ENCODE results near the gene FBN1.
A peak's percentile ranks its signal among the peaks of the same experiment; 100 is the strongest.

FBN1 gene

DNA sequence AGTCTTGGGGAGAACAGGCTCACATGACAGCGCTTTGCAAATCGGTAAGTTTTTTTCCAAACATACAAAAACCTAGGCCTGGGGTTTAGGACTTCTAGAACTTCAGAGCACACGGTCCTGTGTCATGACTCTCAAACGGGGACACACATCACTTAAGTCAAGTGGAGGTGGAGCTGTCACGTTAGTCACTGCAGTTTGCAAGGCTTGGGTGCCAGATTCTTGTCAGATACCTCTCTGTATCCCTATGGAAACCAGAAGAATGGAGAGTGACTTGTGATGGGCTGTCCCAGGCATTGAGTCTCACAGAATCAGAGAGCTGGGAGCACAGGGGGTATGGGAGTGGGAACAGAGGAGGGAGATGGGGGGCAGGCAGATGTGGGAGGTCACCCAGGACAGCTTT is 249.5 kb downstream of the FBN1 start:
- TF ChIP-seq, protein P1, sequence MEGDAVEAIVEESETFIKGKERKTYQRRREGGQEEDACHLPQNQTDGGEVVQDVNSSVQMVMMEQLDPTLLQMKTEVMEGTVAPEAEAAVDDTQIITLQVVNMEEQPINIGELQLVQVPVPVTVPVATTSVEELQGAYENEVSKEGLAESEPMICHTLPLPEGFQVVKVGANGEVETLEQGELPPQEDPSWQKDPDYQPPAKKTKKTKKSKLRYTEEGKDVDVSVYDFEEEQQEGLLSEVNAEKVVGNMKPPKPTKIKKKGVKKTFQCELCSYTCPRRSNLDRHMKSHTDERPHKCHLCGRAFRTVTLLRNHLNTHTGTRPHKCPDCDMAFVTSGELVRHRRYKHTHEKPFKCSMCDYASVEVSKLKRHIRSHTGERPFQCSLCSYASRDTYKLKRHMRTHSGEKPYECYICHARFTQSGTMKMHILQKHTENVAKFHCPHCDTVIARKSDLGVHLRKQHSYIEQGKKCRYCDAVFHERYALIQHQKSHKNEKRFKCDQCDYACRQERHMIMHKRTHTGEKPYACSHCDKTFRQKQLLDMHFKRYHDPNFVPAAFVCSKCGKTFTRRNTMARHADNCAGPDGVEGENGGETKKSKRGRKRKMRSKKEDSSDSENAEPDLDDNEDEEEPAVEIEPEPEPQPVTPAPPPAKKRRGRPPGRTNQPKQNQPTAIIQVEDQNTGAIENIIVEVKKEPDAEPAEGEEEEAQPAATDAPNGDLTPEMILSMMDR (IDR thresholded peaks at IDR 0.05; ENCODE audit: poor library complexity, severe bottlenecking) = no peak
- Histone ChIP-seq H3K27me3 (ENCODE audit: insufficient read depth, poor library complexity, severe bottlenecking) (no peaks in the 10 kb centered on the region), H3K4me1 (ENCODE audit: insufficient read depth, poor library complexity, severe bottlenecking) (peaks cover 4% of the 10 kb centered on the region), H3K36me3 (ENCODE audit: low read depth) (no peaks in the 10 kb centered on the region), H3K27ac (ENCODE audit: poor library complexity, severe bottlenecking) (no peak overlapping the region), H3K4me3 (ENCODE audit: severe bottlenecking) (no peak overlapping the region), H3K9me3 (ENCODE audit: severe bottlenecking) (no peaks in the 10 kb centered on the region)
- DNase-seq (ENCODE audit: low spot score) (no peak), ATAC-seq (ENCODE audit: low read depth) (no peak)

DNA sequence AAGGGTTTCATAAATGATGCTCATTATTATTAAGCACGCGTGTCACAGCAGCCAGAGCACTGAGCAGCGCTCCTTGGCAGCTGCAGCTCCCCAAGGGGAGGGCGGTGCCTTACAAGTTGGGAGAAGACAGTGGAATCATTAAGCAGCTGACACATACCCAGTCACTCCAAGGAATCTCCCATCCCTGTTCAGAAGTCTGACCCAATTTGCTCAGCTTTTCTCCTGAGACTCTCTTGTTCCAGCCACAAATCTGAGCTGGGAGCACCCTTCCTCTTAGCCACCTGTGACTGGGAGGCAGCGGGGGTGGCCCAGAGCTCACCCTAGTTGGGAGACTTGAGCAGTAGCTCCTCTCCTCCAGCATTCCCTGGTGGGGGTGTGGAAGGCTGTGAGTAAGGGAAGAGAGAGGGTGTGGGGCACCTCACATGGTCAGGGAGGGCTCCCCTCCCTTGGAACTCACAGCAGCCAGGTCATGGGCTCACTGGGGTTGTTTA is 249.9 kb downstream of the FBN1 start:
- Histone ChIP-seq H3K27me3 (ENCODE audit: insufficient read depth, poor library complexity, severe bottlenecking) (no peaks in the 10 kb centered on the region), H3K4me1 (ENCODE audit: insufficient read depth, poor library complexity, severe bottlenecking) (peaks cover 4% of the 10 kb centered on the region), H3K4me3 (ENCODE audit: severe bottlenecking) (no peak overlapping the region), H3K27ac (ENCODE audit: poor library complexity, severe bottlenecking) (no peak overlapping the region), H3K9me3 (ENCODE audit: severe bottlenecking) (no peaks in the 10 kb centered on the region), H3K36me3 (ENCODE audit: low read depth) (no peaks in the 10 kb centered on the region)
- ATAC-seq (ENCODE audit: low read depth) (peak; percentile 77), DNase-seq (ENCODE audit: low spot score) (no peak)
- TF ChIP-seq, protein P1 (IDR thresholded peaks at IDR 0.05; ENCODE audit: poor library complexity, severe bottlenecking) = no peak

DNA sequence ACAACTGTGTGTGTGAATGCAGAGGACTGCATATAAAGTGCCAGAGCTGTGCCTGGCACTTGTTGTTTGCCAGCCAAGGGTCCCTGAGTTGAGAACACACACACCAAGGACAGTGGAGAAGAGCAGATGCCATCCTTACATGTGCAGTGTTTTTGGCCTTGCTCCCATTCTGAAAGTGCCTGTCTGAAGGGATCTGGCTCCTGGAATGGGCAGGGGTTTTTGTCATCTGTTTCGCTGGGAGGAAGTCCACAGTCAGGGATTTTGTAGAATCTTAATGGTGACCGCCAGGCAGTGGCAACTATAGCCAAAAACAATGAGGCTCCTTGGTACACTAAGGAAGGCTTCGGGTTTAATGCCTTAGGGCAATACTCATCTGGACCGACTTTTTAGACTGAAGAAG is 250.5 kb downstream of the FBN1 start:
- no peaks in the 10 kb centered on the region for H3K36me3 ChIP-seq (ENCODE audit: low read depth)
- peaks cover 6% of the 10 kb centered on the region for H3K4me1 ChIP-seq (ENCODE audit: insufficient read depth, poor library complexity, severe bottlenecking)
- no peak overlapping the region for H3K27ac ChIP-seq (ENCODE audit: poor library complexity, severe bottlenecking)
- TF ChIP-seq, protein P1 (IDR thresholded peaks at IDR 0.05; ENCODE audit: poor library complexity, severe bottlenecking) = no peak
- H3K9me3 ChIP-seq (ENCODE audit: severe bottlenecking) = no peaks in the 10 kb centered on the region
- no peaks in the 10 kb centered on the region for H3K27me3 ChIP-seq (ENCODE audit: insufficient read depth, poor library complexity, severe bottlenecking)
- no peak for ATAC-seq (ENCODE audit: low read depth)
- no peak for DNase-seq (ENCODE audit: low spot score)
- H3K4me3 ChIP-seq (ENCODE audit: severe bottlenecking) = no peak overlapping the region

DNA sequence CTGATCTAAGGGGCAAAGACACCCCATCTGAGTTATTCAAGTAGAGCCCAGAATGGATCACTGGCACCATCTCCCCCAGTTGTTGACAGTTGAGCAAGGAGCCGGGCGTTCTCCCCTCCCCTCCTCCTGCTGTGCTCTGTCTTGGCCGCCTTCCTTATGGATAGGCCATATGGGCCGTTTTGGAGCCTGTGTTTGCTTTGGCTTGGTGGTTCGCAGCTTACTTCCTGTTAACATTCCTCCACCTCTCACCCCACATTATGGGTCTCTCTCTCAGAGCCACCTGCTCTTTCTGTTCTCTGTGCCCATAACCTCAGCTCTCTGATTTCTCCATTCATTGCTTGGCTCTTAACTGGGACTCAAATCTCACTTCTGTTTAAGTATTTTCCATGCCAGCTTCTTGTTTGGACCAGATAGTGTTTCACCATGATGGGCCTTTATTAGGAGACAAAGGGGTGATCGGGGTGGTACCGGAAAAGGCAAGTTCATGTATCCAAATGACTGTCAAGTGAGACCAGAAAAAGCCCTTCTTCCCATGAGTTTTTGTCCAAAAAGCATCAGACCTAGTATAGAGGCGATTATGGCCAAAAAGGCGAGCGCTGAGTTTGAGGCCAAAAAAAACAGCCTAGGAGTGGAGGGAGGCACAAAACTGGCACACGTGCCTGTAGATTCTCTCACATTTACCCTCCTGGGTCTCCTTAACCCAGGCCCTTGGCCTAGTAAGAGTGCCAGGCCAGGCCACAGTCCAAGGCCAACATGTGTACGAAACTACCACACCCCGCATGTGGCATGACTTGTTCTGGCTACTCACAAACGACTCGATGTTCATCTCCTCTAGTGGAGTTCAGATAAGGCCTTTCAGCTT is 251.6 kb downstream of the FBN1 start:
- no peaks in the 10 kb centered on the region for H3K27me3 ChIP-seq (ENCODE audit: insufficient read depth, poor library complexity, severe bottlenecking)
- H3K36me3 ChIP-seq (ENCODE audit: low read depth) = no peaks in the 10 kb centered on the region
- peaks cover 11% of the 10 kb centered on the region for H3K4me1 ChIP-seq (ENCODE audit: insufficient read depth, poor library complexity, severe bottlenecking)
- H3K4me3 ChIP-seq (ENCODE audit: severe bottlenecking) = no peak overlapping the region
- DNase-seq (ENCODE audit: low spot score) (no peak), ATAC-seq (ENCODE audit: low read depth) (no peak)
- H3K9me3 ChIP-seq (ENCODE audit: severe bottlenecking) = no peaks in the 10 kb centered on the region
- TF ChIP-seq, protein P1 (IDR thresholded peaks at IDR 0.05; ENCODE audit: poor library complexity, severe bottlenecking) = no peak
- no peak overlapping the region for H3K27ac ChIP-seq (ENCODE audit: poor library complexity, severe bottlenecking)

DNA sequence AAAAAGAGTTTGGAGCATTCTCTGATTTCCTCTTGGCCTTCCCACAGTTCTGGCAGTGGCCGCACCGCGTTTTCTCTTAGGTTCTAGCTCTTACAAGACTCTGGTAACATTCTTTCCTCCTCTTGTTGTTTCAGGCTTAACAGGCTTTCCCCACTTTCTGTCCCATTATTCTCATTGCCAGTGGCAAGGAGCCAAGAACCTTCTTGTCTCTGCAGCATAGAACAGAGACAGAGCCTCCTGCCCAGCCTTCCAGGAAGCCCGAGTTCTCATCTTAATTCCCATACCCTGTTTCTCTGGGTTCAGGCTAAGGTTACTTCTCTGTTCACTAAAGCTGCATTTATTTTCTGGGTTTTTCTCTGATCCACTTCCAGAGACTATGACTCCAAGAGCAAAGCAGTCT is 253.2 kb downstream of the FBN1 start:
- H3K4me1 ChIP-seq (ENCODE audit: insufficient read depth, poor library complexity, severe bottlenecking) = peaks cover 11% of the 10 kb centered on the region

More for the DNA sequence above, 253.2 kb downstream of the FBN1 start:
- Histone ChIP-seq H3K9me3 (ENCODE audit: severe bottlenecking) (no peaks in the 10 kb centered on the region), H3K27me3 (ENCODE audit: insufficient read depth, poor library complexity, severe bottlenecking) (no peaks in the 10 kb centered on the region), H3K36me3 (ENCODE audit: low read depth) (no peaks in the 10 kb centered on the region), H3K27ac (ENCODE audit: poor library complexity, severe bottlenecking) (no peak overlapping the region), H3K4me3 (ENCODE audit: severe bottlenecking) (no peak overlapping the region)
- no peak for ATAC-seq (ENCODE audit: low read depth)
- no peak for DNase-seq (ENCODE audit: low spot score)
- TF ChIP-seq, protein P1 (IDR thresholded peaks at IDR 0.05; ENCODE audit: poor library complexity, severe bottlenecking) = no peak
